MM.1S (cell line): ENCODE data around the gene AHRR.

Experiments used
- DNase-seq: peaks from one replicate; pipeline ENCODE4 v3.0.0-alpha.2; 2015
- H2AFZ ChIP-seq: fragments of 300-600 bp; sonication (generic); 2 replicates; pipeline ENCODE4 v1.6.0; 2016; ENCODE audit warnings: antibody characterized with exemption, low read length
- H3F3A ChIP-seq: fragments of 300-600 bp; sonication (generic); 2 replicates; pipeline ENCODE4 v1.6.1; 2016; ENCODE audit warnings: mild to moderate bottlenecking, antibody characterized with exemption, low read length, moderate library complexity, mixed read lengths; ENCODE audit not compliant: insufficient read depth
- H3K27ac ChIP-seq: fragments of 300-600 bp; sonication (generic); 2 replicates; pipeline ENCODE4 v1.5.1; 2016; ENCODE audit warnings: mild to moderate bottlenecking, low read length
- H3K27me3 ChIP-seq: fragments of 300-600 bp; sonication (generic); replicated peaks from 2 replicates; pipeline ENCODE4 v1.6.0; 2016; ENCODE audit warnings: low read length; ENCODE audit not compliant: insufficient read depth
- H3K36me3 ChIP-seq: fragments of 300-600 bp; sonication (generic); replicated peaks from 2 replicates; pipeline ENCODE4 v1.6.1; 2016; ENCODE audit warnings: mild to moderate bottlenecking, low read length, mixed read lengths; ENCODE audit not compliant: insufficient read depth
- H3K4me1 ChIP-seq: fragments of 300-600 bp; sonication (generic); 2 replicates; pipeline ENCODE4 v1.6.1; 2016; ENCODE audit warnings: low read length, mixed read lengths
- H3K4me2 ChIP-seq: fragments of 300-600 bp; sonication (generic); 2 replicates; pipeline ENCODE4 v1.6.0; 2016; ENCODE audit warnings: low read depth, low read length
- H3K4me3 ChIP-seq: fragments of 300-600 bp; sonication (generic); 2 replicates; pipeline ENCODE4 v1.5.1; 2016; ENCODE audit warnings: low read length, mixed read lengths
- H3K79me2 ChIP-seq: fragments of 300-600 bp; sonication (generic); 2 replicates; pipeline ENCODE4 v1.6.1; 2016; ENCODE audit warnings: mixed run types, low read length, mixed read lengths
- H3K9ac ChIP-seq: fragments of 300-600 bp; sonication (generic); 2 replicates; pipeline ENCODE4 v1.6.1; 2016; ENCODE audit warnings: low read length, mixed read lengths
- H3K9me2 ChIP-seq: fragments of 300-600 bp; sonication (generic); replicated peaks from 2 replicates; pipeline ENCODE4 v1.6.1; 2016; ENCODE audit warnings: mild to moderate bottlenecking, low read length, mixed read lengths; ENCODE audit not compliant: insufficient read depth
- H3K9me3 ChIP-seq: fragments of 300-600 bp; sonication (generic); replicated peaks from 2 replicates; pipeline ENCODE4 v1.6.1; 2016; ENCODE audit warnings: mild to moderate bottlenecking, low read length, mixed read lengths; ENCODE audit not compliant: insufficient read depth
- H4K20me1 ChIP-seq: fragments of 300-600 bp; sonication (generic); 2 replicates; pipeline ENCODE4 v1.6.1; 2016; ENCODE audit warnings: mild to moderate bottlenecking, low read length, moderate library complexity, mixed read lengths; ENCODE audit not compliant: insufficient read depth
- EZH2 ChIP-seq: fragments of 300-600 bp; sonication (generic); optimal IDR thresholded peaks from 2 replicates; pipeline ENCODE3; 2017; ENCODE audit warnings: low read depth, mild to moderate bottlenecking, antibody characterized with exemption, low read length, mixed read lengths
- EZH2phosphoT487 ChIP-seq: fragments of 300-600 bp; sonication (generic); IDR thresholded peaks from 2 replicates; pipeline ENCODE4 v1.6.1; 2018; ENCODE audit warnings: antibody characterized with exemption, low read length
- TF ChIP-seq, protein P1 (sequence below): fragments of 300-600 bp; sonication (generic); IDR thresholded peaks from 2 replicates; pipeline ENCODE4 v1.5.1; 2016; ENCODE audit warnings: antibody characterized with exemption, low read length, mixed read lengths

The AHRR gene

DNA sequence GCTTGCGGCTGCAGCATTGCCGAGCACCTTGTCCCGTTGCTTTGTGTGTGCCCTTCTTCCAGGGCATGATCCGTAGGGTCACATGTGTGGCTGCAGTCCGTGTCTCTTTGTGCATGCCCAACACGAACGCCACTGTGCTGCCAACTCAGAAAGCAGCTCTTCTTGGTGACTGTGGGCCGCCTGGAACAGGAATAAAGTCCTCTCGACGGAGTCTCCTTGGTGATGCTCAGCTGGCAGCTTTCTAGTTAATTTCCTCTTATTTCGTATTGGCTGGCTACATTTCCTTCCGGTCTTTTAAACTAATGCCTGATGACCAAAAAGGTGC, 127.2 kb downstream of the AHRR start:
- no peak overlapping the region for H2AFZ ChIP-seq
- H3K4me2 ChIP-seq = no peak overlapping the region
- peaks cover 60% of the 10 kb centered on the region for H3K79me2 ChIP-seq
- H3K27me3 ChIP-seq = no peaks in the 10 kb centered on the region
- no peaks in the 10 kb centered on the region for H3K9me2 ChIP-seq
- no peak overlapping the region for H3K27ac ChIP-seq
- 0 out of 2 replicates have a peak, but pooled peaks cover 3% of the 10 kb centered on the region for H3F3A ChIP-seq
- TF ChIP-seq EZH2phosphoT487 = no peak
- TF ChIP-seq, protein P1, sequence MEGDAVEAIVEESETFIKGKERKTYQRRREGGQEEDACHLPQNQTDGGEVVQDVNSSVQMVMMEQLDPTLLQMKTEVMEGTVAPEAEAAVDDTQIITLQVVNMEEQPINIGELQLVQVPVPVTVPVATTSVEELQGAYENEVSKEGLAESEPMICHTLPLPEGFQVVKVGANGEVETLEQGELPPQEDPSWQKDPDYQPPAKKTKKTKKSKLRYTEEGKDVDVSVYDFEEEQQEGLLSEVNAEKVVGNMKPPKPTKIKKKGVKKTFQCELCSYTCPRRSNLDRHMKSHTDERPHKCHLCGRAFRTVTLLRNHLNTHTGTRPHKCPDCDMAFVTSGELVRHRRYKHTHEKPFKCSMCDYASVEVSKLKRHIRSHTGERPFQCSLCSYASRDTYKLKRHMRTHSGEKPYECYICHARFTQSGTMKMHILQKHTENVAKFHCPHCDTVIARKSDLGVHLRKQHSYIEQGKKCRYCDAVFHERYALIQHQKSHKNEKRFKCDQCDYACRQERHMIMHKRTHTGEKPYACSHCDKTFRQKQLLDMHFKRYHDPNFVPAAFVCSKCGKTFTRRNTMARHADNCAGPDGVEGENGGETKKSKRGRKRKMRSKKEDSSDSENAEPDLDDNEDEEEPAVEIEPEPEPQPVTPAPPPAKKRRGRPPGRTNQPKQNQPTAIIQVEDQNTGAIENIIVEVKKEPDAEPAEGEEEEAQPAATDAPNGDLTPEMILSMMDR = no peak
- TF ChIP-seq EZH2 = no peak
- no peak overlapping the region for H3K9ac ChIP-seq
- DNase-seq = no peak
- no peaks in the 10 kb centered on the region for H4K20me1 ChIP-seq
- no peaks in the 10 kb centered on the region for H3K9me3 ChIP-seq
- 0 out of 2 replicates have a peak, but pooled peaks cover 6% of the 10 kb centered on the region for H3K4me1 ChIP-seq
- peaks cover 20% of the 10 kb centered on the region; the same call in 1 of the 2 replicates for H3K36me3 ChIP-seq
- no peak overlapping the region for H3K4me3 ChIP-seq

DNA sequence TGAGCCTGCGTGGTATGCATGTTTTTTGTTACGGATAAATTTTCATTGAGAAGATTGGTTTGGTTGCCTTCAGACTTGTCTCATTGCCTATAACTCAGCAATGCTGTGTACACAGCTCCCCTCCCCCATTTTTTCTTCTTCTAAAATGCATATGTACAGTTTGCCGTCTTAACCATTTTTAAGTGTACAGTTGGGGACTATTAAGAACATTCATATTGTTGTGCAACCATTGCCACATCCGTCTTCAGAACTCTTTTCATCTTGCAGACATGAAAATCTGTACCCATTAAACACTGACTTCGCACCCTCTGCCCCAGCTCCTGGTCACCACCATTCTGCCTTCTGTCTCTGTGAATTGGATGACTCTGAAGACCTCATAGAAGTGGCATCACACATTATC, 127.6 kb downstream of the AHRR start:
- TF ChIP-seq, protein P1 = no peak
- no peak for TF ChIP-seq EZH2phosphoT487
- TF ChIP-seq EZH2 = no peak
- H3K4me3 ChIP-seq = no peak overlapping the region
- no peaks in the 10 kb centered on the region for H3K9me3 ChIP-seq
- H3K36me3 ChIP-seq = peaks cover 20% of the 10 kb centered on the region
- DNase-seq = no peak
- H3K4me1 ChIP-seq = 0 out of 2 replicates have a peak, but pooled peaks cover 2% of the 10 kb centered on the region
- H3F3A ChIP-seq = 0 out of 2 replicates have a peak, but pooled peaks cover 2% of the 10 kb centered on the region
- H3K4me2 ChIP-seq = no peak overlapping the region
- H4K20me1 ChIP-seq = no peaks in the 10 kb centered on the region
- no peaks in the 10 kb centered on the region for H3K27me3 ChIP-seq
- no peak overlapping the region for H3K27ac ChIP-seq
- H3K9ac ChIP-seq = no peak overlapping the region
- peaks cover 59% of the 10 kb centered on the region for H3K79me2 ChIP-seq
- H3K9me2 ChIP-seq = no peaks in the 10 kb centered on the region
- H2AFZ ChIP-seq = no peak overlapping the region

DNA sequence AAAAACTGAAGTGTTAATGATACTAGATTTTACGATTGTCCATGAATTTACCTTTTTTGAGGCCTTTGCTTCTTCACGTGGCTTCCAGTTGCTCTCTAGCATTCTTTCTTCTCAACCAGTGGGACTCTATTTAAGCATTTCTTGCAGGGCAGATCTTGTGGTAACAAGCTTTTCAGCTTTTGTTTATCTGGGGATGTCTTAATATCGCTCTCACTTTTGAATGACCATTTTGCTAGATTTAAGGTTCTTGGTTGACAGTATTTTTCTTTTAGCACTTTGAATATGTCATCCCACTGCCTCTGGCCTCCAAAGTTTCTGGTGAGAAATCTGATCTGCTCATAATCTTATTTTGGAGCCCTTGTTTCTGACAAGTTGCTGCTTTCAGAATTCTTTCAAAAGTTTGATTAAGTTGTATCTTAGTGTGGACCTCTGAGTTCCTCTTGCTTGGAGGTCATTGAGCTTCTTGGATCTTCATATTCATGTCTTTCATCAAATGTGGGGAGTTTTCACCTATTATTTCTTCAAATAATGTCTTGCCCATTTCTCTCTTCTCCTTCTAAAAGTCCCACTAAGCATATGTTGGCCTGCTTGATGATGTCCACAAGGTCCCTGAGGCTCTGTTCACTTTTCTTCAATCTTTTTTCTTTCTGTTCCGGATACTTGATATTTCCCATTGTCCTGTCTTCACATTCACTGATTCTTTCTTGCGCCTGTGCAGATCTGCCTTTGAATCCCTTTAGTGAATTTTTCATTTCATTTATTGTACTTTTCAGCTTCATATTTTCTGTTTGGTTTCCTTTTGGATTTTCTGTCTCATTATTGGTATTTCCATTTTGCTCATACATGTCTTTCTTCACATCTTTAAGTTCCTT, 130.3 kb downstream of the AHRR start:
- Histone ChIP-seq H3K27ac (no peak overlapping the region), H3K79me2 (peaks cover 66% of the 10 kb centered on the region), H4K20me1 (no peaks in the 10 kb centered on the region), H3K9me3 (no peaks in the 10 kb centered on the region), H3K36me3 (peaks cover 20% of the 10 kb centered on the region), H3F3A (no peaks in the 10 kb centered on the region), H3K27me3 (no peaks in the 10 kb centered on the region), H3K4me2 (no peak overlapping the region), H2AFZ (no peak overlapping the region), H3K9me2 (no peaks in the 10 kb centered on the region), H3K4me3 (no peak overlapping the region), H3K4me1 (no peaks in the 10 kb centered on the region), H3K9ac (no peak overlapping the region)
- TF ChIP-seq, protein P1 = no peak
- no peak for TF ChIP-seq EZH2phosphoT487
- TF ChIP-seq EZH2 = no peak
- DNase-seq = no peak
